DOHH2 (cell line): ENCODE data around the gene PYGB.

Experiments used
- H3F3A ChIP-seq: fragments of 200-600 bp; sonication (generic), shearing (Covaris generic); 2 replicates; pipeline ENCODE4 v1.6.0; 2016; ENCODE audit warnings: antibody characterized with exemption, mild to moderate bottlenecking; ENCODE audit not compliant: control insufficient read depth, insufficient read depth
- H3K27ac ChIP-seq: fragments of 200-600 bp; sonication (generic); 2 replicates; pipeline ENCODE4 v1.5.1; 2014; ENCODE audit warnings: low read depth, mild to moderate bottlenecking, low read length, moderate library complexity
- H3K27me3 ChIP-seq: fragments of 200-600 bp; sonication (generic); 2 replicates; pipeline ENCODE4 v1.6.1; 2014; ENCODE audit warnings: mild to moderate bottlenecking, low read length, mixed read lengths; ENCODE audit not compliant: control insufficient read depth
- H3K36me3 ChIP-seq: fragments of 200-600 bp; sonication (generic); 2 replicates; pipeline ENCODE4 v1.6.1; 2014; ENCODE audit warnings: mild to moderate bottlenecking, low read length, moderate library complexity, mixed read lengths; ENCODE audit not compliant: control insufficient read depth
- H3K4me1 ChIP-seq: fragments of 200-600 bp; sonication (generic); 2 replicates; pipeline ENCODE4 v1.6.1; 2014; ENCODE audit warnings: mild to moderate bottlenecking, low read length, mixed read lengths; ENCODE audit not compliant: control insufficient read depth
- H3K4me2 ChIP-seq: fragments of 200-600 bp; sonication (generic); 2 replicates; pipeline ENCODE4 v1.6.0; 2014; ENCODE audit warnings: mild to moderate bottlenecking, low read length, moderate library complexity
- H3K4me3 ChIP-seq: fragments of 200-600 bp; sonication (generic); 2 replicates; pipeline ENCODE4 v1.5.1; 2014; ENCODE audit warnings: mild to moderate bottlenecking, low read length, mixed read lengths
- H3K79me2 ChIP-seq: fragments of 200-600 bp; sonication (generic); 2 replicates; pipeline ENCODE4 v1.6.1; 2014; ENCODE audit warnings: mild to moderate bottlenecking, low read length, mixed read lengths; ENCODE audit not compliant: control insufficient read depth
- H3K9me2 ChIP-seq: fragments of 200-600 bp; sonication (generic); replicated peaks from 2 replicates; pipeline ENCODE4 v1.6.1; 2014; ENCODE audit warnings: mild to moderate bottlenecking, low read length, mixed read lengths; ENCODE audit not compliant: control insufficient read depth
- H3K9me3 ChIP-seq: fragments of 200-600 bp; sonication (generic); 2 replicates; pipeline ENCODE4 v1.6.1; 2014; ENCODE audit warnings: antibody characterized with exemption, low read length, mixed read lengths; ENCODE audit not compliant: control insufficient read depth, insufficient read depth
- H4K20me1 ChIP-seq: fragments of 200-600 bp; sonication (generic); 2 replicates; pipeline ENCODE4 v1.6.0; 2014; ENCODE audit warnings: low read depth, mild to moderate bottlenecking, antibody characterized with exemption, low read length, moderate library complexity; ENCODE audit not compliant: control insufficient read depth, insufficient read depth
- EZH2phosphoT487 ChIP-seq: fragments of 200-600 bp; sonication (generic); IDR thresholded peaks from 2 replicates; pipeline ENCODE4 v1.6.1; 2017; ENCODE audit warnings: borderline replicate concordance, mild to moderate bottlenecking, antibody characterized with exemption, low read length, moderate library complexity, mixed read lengths
- TF ChIP-seq, protein P1 (sequence below): fragments of 200-600 bp; sonication (generic); IDR thresholded peaks from one replicate; pipeline ENCODE4 v1.5.1; 2014; ENCODE audit warnings: antibody characterized with exemption, mild to moderate bottlenecking, low read depth, low read length; ENCODE audit not compliant: poor library complexity, severe bottlenecking

The PYGB gene

DNA sequence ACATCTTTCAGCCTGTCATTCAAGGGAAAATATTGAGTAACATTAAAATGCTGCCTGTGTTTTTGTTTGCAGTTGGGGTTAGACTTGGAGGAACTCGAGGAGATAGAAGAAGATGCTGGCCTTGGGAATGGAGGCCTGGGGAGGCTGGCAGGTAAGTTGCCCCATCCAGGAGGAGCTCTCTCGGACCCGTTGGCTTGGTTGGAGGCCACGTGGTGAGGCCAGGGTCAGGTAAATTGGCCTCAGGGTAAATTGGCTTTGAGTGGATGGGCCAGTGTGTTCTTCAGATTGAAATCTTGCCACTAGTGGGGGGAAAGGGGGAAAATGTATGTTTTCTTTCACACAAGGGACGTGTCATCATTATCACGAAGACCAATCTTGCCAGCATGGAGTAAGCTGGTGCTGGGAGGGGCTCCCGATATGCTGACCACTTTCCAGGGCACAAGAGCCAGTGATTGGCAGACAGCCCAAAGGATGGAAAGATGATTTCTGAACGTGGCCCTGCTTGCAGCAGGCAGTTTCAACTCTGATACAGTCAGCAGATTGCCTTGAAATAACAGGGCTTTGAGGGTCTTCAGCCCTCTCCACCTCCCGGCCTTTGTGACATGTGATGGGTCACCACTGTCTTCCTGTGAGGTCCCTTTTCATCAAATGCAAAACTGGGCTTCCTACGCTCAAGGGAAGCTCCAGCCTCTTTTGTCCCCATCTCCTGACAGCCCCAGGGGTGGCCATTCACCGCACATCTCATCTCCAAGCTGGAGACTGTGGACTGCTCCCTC lies 21.4 kb downstream of the PYGB start:
- Histone ChIP-seq H3K27ac (no peak overlapping the region), H3K4me1 (no peaks in the 10 kb centered on the region), H3F3A (no peaks in the 10 kb centered on the region), H3K4me2 (no peak overlapping the region), H3K27me3 (no peaks in the 10 kb centered on the region), H3K9me2 (no peaks in the 10 kb centered on the region), H3K4me3 (no peak overlapping the region), H4K20me1 (peaks cover 4% of the 10 kb centered on the region; the same call in 1 of the 2 replicates), H3K79me2 (no peaks in the 10 kb centered on the region), H3K36me3 (peaks cover 12% of the 10 kb centered on the region; the same call in 1 of the 2 replicates), H3K9me3 (no peaks in the 10 kb centered on the region)
- no peak for TF ChIP-seq EZH2phosphoT487
- TF ChIP-seq, protein P1, sequence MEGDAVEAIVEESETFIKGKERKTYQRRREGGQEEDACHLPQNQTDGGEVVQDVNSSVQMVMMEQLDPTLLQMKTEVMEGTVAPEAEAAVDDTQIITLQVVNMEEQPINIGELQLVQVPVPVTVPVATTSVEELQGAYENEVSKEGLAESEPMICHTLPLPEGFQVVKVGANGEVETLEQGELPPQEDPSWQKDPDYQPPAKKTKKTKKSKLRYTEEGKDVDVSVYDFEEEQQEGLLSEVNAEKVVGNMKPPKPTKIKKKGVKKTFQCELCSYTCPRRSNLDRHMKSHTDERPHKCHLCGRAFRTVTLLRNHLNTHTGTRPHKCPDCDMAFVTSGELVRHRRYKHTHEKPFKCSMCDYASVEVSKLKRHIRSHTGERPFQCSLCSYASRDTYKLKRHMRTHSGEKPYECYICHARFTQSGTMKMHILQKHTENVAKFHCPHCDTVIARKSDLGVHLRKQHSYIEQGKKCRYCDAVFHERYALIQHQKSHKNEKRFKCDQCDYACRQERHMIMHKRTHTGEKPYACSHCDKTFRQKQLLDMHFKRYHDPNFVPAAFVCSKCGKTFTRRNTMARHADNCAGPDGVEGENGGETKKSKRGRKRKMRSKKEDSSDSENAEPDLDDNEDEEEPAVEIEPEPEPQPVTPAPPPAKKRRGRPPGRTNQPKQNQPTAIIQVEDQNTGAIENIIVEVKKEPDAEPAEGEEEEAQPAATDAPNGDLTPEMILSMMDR = no peak

DNA sequence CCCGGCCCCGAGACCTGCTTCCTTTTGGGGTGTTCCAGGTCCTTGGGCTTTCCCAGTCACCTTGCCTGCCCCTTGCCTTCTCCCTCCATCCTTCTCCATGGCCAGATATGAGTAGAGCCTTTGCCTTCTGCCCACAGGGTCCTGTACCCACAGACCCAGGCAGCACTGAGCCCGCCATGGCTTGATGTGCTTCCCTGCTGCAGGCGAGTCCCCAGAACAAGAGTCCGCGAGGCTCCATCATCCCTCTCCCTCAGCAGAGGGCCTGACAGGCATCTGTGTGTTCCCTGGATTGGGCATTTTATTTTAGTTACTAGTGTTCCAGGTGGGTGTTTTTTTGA lies 21.9 kb downstream of the PYGB start:
- H3K4me3 ChIP-seq = no peak overlapping the region
- H3K27ac ChIP-seq = no peak overlapping the region
- no peaks in the 10 kb centered on the region for H3K9me2 ChIP-seq
- no peaks in the 10 kb centered on the region for H3K9me3 ChIP-seq
- no peaks in the 10 kb centered on the region for H3K79me2 ChIP-seq
- peaks cover 4% of the 10 kb centered on the region; the same call in 1 of the 2 replicates for H4K20me1 ChIP-seq
- H3K36me3 ChIP-seq = peaks cover 12% of the 10 kb centered on the region; the same call in 1 of the 2 replicates
- no peaks in the 10 kb centered on the region for H3K4me1 ChIP-seq
- H3K4me2 ChIP-seq = no peak overlapping the region
- no peaks in the 10 kb centered on the region for H3F3A ChIP-seq
- H3K27me3 ChIP-seq = no peaks in the 10 kb centered on the region
- TF ChIP-seq EZH2phosphoT487 = no peak
- TF ChIP-seq, protein P1 = no peak

DNA sequence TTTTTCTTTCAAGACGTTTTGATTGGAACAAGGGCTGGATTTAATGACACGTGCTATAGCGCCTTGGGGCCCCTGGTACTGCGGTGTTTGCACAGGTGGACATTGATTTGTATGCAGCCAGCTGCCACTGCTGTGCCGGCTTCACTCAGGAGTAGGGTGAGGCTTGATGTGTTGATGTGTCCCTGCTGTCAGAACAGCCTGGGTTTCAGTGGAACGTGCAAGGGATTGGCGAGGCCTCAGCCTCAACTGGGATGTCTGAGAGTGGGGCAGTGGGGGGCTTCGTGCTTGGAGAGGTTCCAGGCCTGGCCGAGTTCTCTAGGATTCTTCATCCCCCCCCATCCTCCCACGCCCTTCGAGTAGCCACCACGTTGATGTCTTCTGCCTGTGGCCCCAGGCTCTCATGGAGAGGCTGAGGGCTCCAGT lies 23.0 kb downstream of the PYGB start:
- Histone ChIP-seq H3K27ac (no peak overlapping the region), H3K4me3 (no peak overlapping the region), H4K20me1 (peaks cover 6% of the 10 kb centered on the region; the same call in 1 of the 2 replicates), H3K4me2 (no peak overlapping the region), H3K27me3 (no peaks in the 10 kb centered on the region), H3K36me3 (peaks cover 12% of the 10 kb centered on the region; the same call in 1 of the 2 replicates), H3K9me3 (no peaks in the 10 kb centered on the region), H3K79me2 (no peaks in the 10 kb centered on the region), H3K4me1 (no peaks in the 10 kb centered on the region), H3K9me2 (no peaks in the 10 kb centered on the region), H3F3A (no peaks in the 10 kb centered on the region)
- TF ChIP-seq EZH2phosphoT487 = no peak
- TF ChIP-seq, protein P1 = no peak
